HG03378 (cell line): ENCODE results near the gene CDHR1.

Source experiments
- ATAC-seq: cut with Tn5 transposase; IDR thresholded peaks from one replicate; pipeline ENCODE4 v1.9.1; 2021; ENCODE audit warnings: mild to moderate bottlenecking, moderate library complexity; ENCODE audit not compliant: unreplicated experiment

Gene CDHR1

GRCh38 chr10:84258034-84258695 lies 63.8 kb downstream of the CDHR1 start:
- no peak for ATAC-seq

- ATAC-seq = no peak
These were observed 67.0 kb downstream of the CDHR1 start for GRCh38 chr10:84261236-84261915.

- ATAC-seq = no peak
These were observed 68.0 kb downstream of the CDHR1 start for GRCh38 chr10:84262190-84262956.

- ATAC-seq = no peak
These were observed 69.4 kb downstream of the CDHR1 start for GRCh38 chr10:84263716-84264115.

GRCh38 chr10:84264611-84265141 lies 70.3 kb downstream of the CDHR1 start:
- peak; percentile 85 for ATAC-seq

GRCh38 chr10:84265418-84265817 lies 71.1 kb downstream of the CDHR1 start:
- ATAC-seq = no peak

- peak; percentile 65 for ATAC-seq
These were observed 73.3 kb downstream of the CDHR1 start for GRCh38 chr10:84267503-84268126.

GRCh38 chr10:84269162-84269561 lies 74.8 kb downstream of the CDHR1 start:
- ATAC-seq = no peak
